GOT3 (cell line): ENCODE data around the gene ANAPC7.
"Not testable (repeated sequence)": the region's sequence is repeated elsewhere in the genome, so short reads cannot be mapped to it uniquely, and the experiment has no call there.

Experiments used
- DNase-seq: peaks from one replicate; lab custom pipeline; 2025; ENCODE audit warnings: mixed read lengths; lab: John Stamatoyannopoulos, UW

Gene ANAPC7

DNA sequence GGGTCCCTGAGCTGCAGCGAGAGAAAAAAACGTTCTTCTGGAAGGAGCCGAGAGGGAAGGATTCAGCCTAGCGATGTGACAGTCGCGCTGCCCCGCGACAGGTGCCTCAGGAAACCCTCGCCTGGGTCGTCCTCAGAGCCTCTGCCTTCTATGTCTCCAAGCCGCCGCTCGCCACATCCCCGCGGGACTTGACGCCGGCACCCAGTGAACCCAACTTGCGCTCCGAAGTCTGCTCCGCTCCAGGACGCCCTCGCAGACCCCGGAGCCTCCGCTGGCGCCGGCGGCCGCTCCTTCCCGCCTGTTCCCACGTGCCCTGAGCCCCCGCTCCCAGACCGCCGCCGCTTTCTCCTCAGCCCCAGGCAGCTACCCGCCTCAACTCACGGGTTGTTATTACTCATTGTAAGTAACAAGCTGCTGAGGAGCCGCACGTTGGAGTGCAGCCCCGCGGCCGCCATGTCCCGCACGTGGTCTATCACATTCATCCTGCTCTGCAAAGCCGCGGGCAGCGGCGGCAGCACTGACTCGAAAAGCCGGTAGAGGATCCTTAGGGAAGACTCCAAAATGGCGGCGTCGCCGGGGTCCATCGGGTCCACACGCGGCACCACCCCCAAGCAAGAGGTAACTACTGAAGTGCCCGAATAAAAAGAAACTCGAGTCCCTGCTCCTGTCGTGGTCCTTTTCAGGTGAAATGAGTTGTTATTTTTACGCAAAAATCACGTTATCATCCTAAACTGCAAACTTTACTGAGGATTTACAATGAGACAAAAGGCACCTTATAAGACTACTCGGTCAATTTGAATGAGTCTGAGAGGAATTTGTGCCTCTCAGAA lies at the start of gene ANAPC7:
ANAPC7 (minus strand) TSS at position 563 of the 830 bp plus-strand sequence; CDS start at position 482, 81 bp downstream.
- peak; percentile 30 for DNase-seq

DNA sequence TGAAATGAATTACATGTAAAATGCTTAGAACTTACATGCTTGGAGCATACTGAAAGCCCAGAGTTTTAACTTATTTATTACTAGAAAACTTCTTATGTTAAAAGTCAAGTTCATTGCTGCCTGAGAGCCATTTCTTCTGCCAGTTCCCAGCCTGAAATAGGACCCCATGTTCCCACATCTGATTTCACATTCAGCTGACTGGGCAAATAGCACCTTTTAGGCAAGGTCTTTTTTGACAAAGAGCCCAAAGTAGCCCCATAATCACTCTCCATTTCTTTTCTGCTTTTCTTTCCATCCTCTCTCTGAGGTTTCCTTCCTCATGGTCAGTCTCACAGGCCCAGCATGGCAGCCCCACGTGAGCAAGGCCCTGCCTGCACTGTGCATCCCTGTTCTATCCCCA lies 47.8 kb upstream of the ANAPC7 start:
- no peak for DNase-seq

GRCh38 chr12:110449799-110450497 lies 46.4 kb upstream of the ANAPC7 start, which contains the start of gene ARPC3:
Gene ARPC3, minus strand, starts transcription at chr12:110450337. Its CDS starts 77 bp downstream, at chr12:110450260.
- peak; percentile 62 for DNase-seq

- DNase-seq = no peak
Observed at GRCh38 chr12:110444455-110444854, 40.9 kb upstream of the ANAPC7 start.

GRCh38 chr12:110436231-110436630 lies 32.7 kb upstream of the ANAPC7 start:
- DNase-seq = no peak

GRCh38 chr12:110431957-110432587 lies 28.6 kb upstream of the ANAPC7 start:
- DNase-seq = no peak

GRCh38 chr12:110429676-110430075 lies 26.2 kb upstream of the ANAPC7 start:
- not testable (repeated sequence) for DNase-seq

GRCh38 chr12:110426406-110426805 lies 22.9 kb upstream of the ANAPC7 start:
- no peak for DNase-seq

DNA sequence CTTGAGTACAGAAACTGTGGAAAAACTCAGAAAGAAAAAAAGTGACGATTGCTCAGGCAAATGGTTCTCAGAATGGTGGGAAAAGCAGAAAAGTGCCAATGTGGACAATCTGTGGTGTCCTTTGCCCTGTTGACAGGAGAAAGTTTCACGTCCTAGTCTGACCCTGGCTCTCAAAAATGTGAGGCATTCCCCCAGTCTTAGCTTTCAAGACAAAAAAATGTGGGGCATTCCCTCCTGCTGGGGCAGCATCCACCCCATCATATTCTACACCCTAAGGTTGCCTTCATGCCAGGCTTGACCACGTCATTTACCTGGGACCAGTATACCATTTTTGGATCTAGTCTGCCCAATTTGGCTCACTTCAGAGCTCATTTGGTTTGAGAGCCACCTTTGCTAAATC lies 20.7 kb upstream of the ANAPC7 start:
- DNase-seq = no peak

GRCh38 chr12:110421701-110422100 lies 18.2 kb upstream of the ANAPC7 start:
- no peak for DNase-seq

- DNase-seq = no peak
Observed at GRCh38 chr12:110421159-110421661, 17.7 kb upstream of the ANAPC7 start.

GRCh38 chr12:110420644-110421043 lies 17.1 kb upstream of the ANAPC7 start:
- not testable (repeated sequence) for DNase-seq

- not testable (repeated sequence) for DNase-seq
Observed at GRCh38 chr12:110417113-110417512, 13.6 kb upstream of the ANAPC7 start.

DNA sequence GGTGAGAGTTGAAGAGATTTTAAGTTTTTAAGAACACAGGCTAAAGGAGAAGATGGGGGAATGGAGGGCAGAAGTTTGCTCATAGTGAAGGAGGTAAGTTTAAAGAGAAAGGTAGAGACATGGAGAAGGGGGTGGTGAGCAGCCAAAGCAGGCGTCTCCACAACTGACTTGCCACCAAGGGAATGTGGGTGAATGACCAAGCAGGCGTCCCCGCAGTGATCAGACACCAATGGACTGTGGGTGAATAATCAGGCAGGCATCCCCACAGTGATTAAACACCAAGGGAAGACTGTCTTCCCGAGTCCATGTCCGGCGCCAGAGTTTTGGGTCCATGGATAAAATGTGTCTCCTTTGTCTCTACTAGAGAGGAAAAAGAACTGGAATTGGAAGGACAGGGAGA lies 6.6 kb upstream of the ANAPC7 start:
- not testable (repeated sequence) for DNase-seq

DNA sequence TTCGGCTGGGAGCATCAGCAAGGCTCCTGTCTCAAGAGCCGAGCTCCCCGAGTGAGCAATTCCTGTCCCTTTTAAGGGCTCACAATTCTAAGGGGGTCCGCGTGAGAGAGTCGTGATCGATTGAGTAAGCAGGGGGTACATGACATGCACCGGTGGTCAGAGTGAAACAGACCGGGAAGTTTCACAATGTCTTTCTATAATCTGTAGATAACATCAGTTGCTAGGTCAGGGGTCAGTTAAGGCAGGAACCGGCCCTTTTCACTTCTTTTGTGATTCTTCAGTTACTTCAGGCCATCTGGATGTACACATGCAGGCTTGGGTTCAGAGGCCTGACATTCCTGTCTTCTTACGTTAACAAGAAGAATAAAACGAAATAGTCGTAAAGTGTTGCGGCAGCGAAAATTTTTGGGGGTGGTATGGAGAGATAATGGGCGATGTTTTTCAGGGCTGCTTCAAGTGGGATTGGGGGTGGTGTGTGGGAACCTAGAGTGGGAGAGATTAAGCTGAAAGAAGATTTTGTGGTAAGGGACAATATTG lies 1.7 kb upstream of the ANAPC7 start:
- DNase-seq = not testable (repeated sequence)

GRCh38 chr12:110403976-110404682 lies 621 bp upstream of the ANAPC7 start:
- peak; percentile 29 for DNase-seq

GRCh38 chr12:110382683-110383082 lies 20.8 kb downstream of the ANAPC7 start:
- DNase-seq = no peak

GRCh38 chr12:110379631-110380030 lies 23.9 kb downstream of the ANAPC7 start:
- DNase-seq = no peak

- no peak for DNase-seq
Observed at GRCh38 chr12:110379197-110379596, 24.3 kb downstream of the ANAPC7 start.

DNA sequence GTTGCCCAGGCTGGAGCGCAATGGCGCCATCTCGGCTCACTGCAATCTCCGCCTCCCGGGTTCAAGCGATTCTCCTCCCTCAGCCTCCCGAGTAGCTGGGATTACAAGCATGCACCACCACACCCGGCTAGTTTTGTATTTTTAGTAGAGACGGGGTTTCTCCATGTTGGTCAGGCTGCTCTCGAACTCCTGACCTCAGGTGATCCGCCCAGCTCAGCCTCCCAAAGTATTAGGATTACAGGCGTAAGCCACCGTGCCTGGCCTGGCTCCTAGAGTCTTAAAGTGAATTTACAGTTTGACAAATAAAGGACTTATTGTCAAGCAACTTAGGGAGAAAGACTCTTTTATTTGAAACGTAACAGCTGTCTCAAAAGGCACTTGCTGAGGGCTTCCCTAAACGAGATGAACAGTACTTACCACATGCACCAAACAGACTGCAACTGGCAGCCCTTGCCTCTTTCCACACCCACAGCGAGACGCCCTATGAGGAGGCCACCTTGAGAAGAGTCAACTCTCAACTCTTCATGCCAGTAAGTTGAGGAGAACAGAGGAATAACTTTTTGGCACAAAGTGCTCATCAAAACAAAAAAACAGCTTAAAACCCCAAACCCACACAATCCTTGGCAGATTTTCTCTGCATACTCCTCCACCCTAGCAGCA lies 25.2 kb downstream of the ANAPC7 start:
- not testable (repeated sequence) for DNase-seq
